Esophagus mucosa (tissue), 1 donor: ENCODE data around the gene SPAG9. TPM values are rescaled to one million over a fixed set of nuclear protein-coding genes. Genes with fewer than 3 reads are reported as not detected.
A peak's percentile ranks its signal among the peaks of the same experiment; 100 is the strongest.

Experiments used
- ATAC-seq: fragments of 200-7000 bp; cut with Tn5 transposase; one replicate; pipeline ENCODE4 v1.9.1; 2020
- total RNA-seq: library from RNA; stranded (reverse); gene quantifications from one replicate; pipeline ENCODE4 v1.2.4, GENCODE V29; 2023
- donor health status: DM: yes; HTN: yes; CAD: no.

Gene SPAG9
- total RNA-seq, 1 donor from 2014 or later, result 40.4 TPM

GRCh38 chr17:50938821-50939541, 181.7 kb downstream of the SPAG9 start:
- no peak for ATAC-seq

- ATAC-seq, result no peak
Observed at GRCh38 chr17:50935996-50936266, 184.7 kb downstream of the SPAG9 start.

DNA sequence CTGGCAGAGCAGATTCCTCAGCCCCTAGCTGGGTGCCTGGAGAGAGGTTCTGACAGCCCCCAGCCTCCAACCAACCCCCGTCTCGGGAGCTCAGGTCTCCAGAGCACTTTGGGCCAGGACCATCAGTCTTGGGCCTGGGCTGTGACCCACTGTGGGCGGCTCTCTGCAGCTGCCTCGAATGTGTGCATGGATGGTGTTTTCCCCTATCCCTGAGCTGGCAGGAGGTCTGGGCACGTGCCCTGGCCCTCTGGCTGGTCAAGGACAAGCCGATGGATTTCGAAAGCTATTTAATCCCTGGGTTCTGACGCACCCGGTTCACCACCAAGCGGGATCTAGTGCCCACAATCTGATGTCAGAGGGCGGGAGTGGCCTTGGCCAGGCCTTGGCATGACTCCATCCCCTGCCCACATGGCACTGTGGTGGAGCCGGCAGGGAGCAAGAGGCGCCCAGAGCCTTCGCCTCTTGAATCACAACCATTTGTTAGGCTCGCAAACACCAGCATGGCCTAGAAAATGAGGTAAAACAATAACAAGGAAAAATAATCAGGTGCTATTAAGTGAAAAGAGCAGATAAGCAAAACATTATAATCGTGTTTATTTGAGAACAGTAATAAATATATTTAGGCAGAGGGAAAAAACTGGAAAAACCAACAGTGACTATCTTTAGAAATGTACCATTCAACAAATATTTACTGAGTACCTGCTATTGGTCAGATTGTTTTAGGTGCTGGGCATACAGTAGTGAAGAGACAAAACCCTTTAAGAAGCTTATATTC, 185.3 kb downstream of the SPAG9 start:
- ATAC-seq, result peak; percentile 30

- no peak for ATAC-seq
Observed at GRCh38 chr17:50934672-50935220, 185.9 kb downstream of the SPAG9 start.

GRCh38 chr17:50934161-50934560, 186.5 kb downstream of the SPAG9 start:
- no peak for ATAC-seq

DNA sequence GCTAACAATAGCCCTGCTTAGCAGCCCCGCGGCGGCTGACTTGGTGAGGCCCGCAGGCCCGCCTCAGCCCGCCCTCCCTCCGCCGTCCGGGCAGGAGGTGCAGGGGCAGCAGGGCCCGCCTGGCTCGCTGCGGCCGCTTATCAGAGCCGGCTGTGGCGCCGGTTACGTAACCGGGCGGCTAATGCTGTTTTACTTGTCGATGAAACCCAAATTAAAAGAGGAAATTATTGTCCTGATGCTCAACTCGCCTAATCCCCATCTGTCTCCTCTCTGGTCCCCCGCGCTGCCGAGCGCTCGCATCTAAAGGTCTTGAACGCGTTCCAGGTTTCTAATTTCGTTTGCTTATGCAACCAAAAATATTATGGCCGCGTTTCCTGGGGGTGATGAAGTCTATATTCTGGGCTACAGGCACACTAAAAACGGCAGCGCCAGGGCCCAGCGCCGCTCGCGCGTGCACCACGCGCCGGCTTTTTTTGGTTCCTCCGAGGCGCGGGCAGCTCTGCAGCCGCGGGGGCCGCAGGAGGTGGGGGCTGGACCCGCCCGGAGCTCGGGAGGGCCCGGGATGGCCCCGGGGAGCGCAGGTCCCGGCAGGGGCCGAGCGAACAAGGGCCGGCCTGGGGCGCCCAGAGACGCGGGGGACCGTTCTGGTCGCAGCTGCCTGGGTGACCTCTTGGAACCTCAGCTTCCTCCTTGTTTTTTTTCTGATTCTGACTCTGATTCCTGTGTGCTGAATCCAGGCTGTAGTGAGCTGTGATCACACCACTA, 189.3 kb downstream of the SPAG9 start:
- peak; percentile 76 for ATAC-seq

DNA sequence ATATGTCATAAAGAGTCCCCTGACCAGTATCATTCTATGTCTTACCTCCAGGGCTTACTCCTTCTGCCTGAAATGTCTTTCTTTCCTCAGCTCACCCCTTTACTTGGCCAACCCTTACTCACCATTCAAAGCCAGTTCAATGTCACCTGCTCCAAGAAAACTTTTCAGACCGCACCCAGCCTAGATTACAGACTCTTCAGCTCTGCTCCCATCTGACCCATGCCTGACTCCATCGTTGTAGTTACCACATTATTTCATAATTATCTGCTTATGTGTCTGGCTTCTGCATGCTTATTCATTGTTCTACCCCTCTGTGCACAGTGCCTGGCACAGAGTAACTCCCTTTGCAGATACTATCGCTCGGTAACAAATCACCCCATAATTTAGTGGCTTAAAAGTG, 192.0 kb downstream of the SPAG9 start:
- ATAC-seq, result no peak

- no peak for ATAC-seq
Observed at GRCh38 chr17:50927287-50927686, 193.4 kb downstream of the SPAG9 start.

DNA sequence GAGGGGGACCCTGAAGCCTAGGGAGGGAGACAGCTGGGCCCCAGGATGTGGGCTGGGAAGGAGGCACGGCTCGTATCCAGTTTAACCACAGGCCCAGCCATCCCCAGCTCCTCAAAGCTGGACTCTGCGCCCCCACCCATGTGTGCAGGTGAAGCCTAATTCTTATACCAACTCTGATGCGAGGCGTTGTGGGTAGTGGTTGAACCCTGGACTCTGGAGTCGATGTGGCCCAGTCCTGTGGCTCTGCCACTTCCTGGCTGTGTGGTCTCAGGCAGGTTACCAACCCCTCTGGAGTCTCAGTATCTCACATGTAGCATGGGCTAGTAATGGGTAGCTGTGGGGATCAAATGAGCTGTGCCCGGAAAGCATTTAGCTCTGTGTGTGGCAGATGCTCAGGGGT, 194.1 kb downstream of the SPAG9 start:
- no peak for ATAC-seq

DNA sequence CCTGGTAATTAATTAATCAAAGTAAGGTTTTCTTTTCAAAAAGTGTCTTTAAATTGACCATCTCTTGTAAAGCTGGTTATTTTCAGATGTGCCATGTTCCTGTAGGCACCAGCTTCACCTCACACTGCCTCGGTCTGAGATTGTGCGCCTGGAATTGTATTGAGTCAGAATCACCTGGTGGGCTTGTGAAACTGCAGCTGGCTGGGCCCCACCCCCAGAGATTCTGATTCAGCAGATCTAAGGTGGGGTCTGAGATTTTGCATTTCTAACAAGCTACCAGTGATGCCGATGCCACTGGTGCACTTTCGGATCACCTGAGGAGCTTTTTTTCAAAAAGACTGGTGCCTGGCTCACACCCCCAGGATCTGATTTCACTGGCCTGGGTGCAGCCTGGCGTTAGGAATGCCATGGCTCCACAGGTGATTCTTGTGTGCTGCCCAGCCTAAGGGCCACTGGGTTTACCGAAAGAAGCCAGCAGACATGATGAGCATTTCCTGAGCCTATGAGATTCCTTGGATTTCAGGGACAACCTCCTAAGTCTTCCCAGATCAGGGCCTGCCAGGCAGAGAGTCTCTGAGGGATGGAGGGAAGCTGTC, 195.3 kb downstream of the SPAG9 start:
- ATAC-seq, result no peak

DNA sequence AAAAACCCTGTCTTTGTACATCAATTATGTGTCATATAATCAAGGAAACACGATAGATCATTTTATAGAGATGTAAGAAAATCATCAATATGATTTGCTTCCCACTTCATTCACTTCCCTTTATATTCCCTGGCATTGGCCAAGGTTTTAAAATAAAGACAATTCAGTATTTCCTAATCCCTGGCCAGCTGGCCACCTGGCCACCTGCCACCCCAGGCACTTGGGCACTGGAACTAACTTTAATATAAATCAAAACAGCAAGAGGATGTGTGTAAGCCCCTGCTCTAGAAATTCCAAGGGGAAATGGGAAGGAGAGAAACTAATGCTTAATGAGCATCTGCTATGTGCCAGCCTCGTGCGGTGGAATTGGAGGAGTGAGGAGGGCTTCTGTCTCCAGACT, 195.9 kb downstream of the SPAG9 start:
- no peak for ATAC-seq

DNA sequence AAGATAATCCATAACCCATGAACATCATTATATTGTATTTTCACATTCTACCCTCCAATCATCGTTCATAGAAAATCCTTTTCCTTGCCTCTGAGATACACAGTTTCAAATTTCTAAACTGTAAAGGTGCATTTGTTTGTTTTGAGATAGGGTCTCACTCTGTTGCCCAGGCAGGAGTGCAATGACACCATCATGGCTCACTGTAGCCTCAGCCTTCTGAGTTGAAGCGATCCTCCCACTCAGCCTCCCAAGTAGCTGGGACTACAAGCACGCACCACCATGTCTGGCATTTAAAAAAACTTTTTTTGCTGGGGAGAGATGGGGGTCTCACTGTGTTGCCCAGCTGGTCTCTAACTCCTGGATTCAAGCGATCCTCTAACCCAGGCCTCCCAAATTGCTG, 196.4 kb downstream of the SPAG9 start:
- ATAC-seq, result no peak

DNA sequence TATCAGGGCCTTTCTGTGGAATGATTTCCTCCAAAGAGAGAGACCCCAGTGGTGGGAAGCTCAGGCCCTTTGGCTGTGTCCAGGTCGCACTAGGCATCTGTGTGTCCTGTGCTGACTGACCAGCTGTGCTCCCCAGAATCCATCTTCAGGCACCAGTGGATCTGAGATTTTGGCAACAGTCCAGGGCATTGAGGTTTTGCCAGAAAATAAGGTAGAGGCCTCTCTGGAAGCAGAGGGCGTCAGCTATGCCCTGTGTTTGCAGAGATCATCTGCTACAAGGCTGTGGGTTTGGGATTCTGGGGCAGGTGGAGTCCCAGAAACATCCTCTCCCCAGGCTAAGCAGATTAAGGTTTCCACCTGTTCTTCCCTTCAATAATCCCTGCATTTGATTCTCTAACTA, 197.1 kb downstream of the SPAG9 start:
- no peak for ATAC-seq

GRCh38 chr17:50922721-50923405, 197.8 kb downstream of the SPAG9 start:
- no peak for ATAC-seq

- peak; percentile 62 for ATAC-seq
Observed at GRCh38 chr17:50922107-50922506, 198.6 kb downstream of the SPAG9 start.

- ATAC-seq, result no peak
Observed at GRCh38 chr17:50920891-50921586, 199.6 kb downstream of the SPAG9 start.

DNA sequence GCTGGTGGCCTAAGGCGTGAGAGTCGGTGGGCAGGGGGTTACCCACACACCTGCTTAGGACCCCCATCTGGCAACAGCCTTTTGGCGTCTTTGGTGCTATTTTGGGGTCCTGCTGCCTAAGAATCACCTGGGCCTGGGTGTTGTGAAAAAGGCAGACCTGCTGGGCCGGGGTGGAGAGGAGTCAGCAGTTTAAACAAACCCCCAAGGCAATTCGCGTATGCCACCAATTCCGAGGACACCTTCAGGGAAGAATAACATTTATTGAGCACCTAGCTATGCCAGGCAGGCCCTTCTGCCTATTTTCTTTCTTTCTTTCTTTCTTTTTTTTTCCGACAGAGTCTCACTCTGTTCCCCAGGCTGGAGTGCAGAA, 200.6 kb downstream of the SPAG9 start:
- peak; percentile 1 for ATAC-seq

- ATAC-seq, result peak; percentile 84
Observed at GRCh38 chr17:50919321-50920040, 201.2 kb downstream of the SPAG9 start.

- peak; percentile 3 for ATAC-seq
Observed at GRCh38 chr17:50918933-50919296, 201.8 kb downstream of the SPAG9 start.

- ATAC-seq, result no peak
Observed at GRCh38 chr17:50918071-50918932, 202.4 kb downstream of the SPAG9 start.
